Measurements from ENCODE around the gene NDST1.

Gene NDST1

DNA sequence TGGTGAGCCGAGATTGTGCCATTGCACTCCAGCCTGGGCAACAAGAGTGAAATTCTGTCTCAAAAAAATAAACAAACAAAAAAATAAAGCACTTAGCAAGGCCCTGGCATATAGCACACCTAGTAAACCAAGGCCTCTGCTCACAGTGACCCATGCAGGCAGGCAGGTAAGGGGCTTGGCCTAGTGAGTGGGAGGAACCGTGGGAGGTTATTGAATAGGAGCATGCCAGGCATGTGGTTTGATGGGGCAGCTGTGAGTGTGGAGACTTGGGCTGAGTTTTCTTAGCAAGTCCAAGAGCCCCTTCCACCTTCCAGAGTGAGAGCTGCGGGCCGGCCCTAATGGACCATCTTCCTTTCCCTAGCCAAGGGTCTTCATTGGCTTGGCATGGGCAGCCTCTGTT lies 4.5 kb upstream of the NDST1 start:
- Histone ChIP-seq H4K20me1 (ENCODE audit: control insufficient read depth, insufficient read depth, low read depth, low read length) (peaks cover 3% of the 10 kb centered on the region), H3K4me3 (ENCODE audit: low read length) (no peak overlapping the region), H3K4me2 (ENCODE audit: low read length) (no peak overlapping the region), H3K79me2 (ENCODE audit: control insufficient read depth, low read length) (peaks cover 21% of the 10 kb centered on the region), H3K27me3 (ENCODE audit: control insufficient read depth, low read length) (no peaks in the 10 kb centered on the region), H3K27ac (ENCODE audit: low read depth, low read length) (no peak overlapping the region), H3K36me3 (ENCODE audit: control insufficient read depth, low read length) (no peaks in the 10 kb centered on the region), H3K4me1 (ENCODE audit: control insufficient read depth, low read length) (peaks cover 14% of the 10 kb centered on the region), H3K9me3 (ENCODE audit: control insufficient read depth, insufficient read depth, low read length) (no peaks in the 10 kb centered on the region), H3F3A (ENCODE audit: control insufficient read depth, insufficient read depth) (no peaks in the 10 kb centered on the region), H3K9me2 (replicated peaks; ENCODE audit: control insufficient read depth, low read length) (no peaks in the 10 kb centered on the region)
- no peak for TF ChIP-seq EZH2phosphoT487 (IDR thresholded peaks at IDR 0.05; ENCODE audit: borderline replicate concordance, low read length)
- TF ChIP-seq, protein P1, sequence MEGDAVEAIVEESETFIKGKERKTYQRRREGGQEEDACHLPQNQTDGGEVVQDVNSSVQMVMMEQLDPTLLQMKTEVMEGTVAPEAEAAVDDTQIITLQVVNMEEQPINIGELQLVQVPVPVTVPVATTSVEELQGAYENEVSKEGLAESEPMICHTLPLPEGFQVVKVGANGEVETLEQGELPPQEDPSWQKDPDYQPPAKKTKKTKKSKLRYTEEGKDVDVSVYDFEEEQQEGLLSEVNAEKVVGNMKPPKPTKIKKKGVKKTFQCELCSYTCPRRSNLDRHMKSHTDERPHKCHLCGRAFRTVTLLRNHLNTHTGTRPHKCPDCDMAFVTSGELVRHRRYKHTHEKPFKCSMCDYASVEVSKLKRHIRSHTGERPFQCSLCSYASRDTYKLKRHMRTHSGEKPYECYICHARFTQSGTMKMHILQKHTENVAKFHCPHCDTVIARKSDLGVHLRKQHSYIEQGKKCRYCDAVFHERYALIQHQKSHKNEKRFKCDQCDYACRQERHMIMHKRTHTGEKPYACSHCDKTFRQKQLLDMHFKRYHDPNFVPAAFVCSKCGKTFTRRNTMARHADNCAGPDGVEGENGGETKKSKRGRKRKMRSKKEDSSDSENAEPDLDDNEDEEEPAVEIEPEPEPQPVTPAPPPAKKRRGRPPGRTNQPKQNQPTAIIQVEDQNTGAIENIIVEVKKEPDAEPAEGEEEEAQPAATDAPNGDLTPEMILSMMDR (IDR thresholded peaks at IDR 0.05; ENCODE audit: low read depth, low read length, poor library complexity, severe bottlenecking), result no peak

DNA sequence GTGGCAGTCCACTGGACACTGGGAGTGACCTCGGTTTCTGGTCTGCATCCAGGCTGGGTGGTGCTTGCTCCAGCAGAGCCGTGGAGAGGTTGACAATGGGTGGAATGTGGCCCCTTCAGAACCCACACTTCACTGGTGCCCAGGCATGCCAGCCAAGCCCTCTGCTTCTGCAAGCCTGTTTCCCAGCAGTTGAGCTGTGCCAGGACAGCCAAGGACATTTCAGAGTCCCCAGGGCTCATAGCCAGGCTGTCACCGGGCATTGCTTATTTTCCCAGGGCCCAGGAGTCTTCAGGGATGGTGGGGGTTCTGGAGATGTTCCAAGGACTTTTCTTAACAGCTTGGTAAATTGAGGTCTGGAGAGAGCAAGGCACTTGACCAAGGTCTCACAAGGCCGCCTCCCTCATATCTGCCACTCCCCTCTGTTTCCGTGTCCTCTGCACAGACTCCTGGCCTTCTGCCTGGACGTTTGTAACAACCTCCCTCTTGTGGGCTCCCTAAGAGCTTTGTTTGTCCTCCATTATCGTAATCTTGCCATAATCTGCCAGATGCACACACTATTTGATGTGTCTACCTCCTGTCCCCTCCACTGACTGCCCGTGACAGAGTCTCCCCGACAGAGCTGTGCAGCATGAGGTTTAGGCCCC lies 3.8 kb upstream of the NDST1 start:
- Histone ChIP-seq H3F3A (ENCODE audit: control insufficient read depth, insufficient read depth) (no peaks in the 10 kb centered on the region), H3K9me2 (replicated peaks; ENCODE audit: control insufficient read depth, low read length) (no peaks in the 10 kb centered on the region), H3K27me3 (ENCODE audit: control insufficient read depth, low read length) (no peaks in the 10 kb centered on the region), H3K9me3 (ENCODE audit: control insufficient read depth, insufficient read depth, low read length) (no peaks in the 10 kb centered on the region), H3K27ac (ENCODE audit: low read depth, low read length) (no peak overlapping the region), H3K4me3 (ENCODE audit: low read length) (no peak overlapping the region), H3K4me1 (ENCODE audit: control insufficient read depth, low read length) (peaks cover 7% of the 10 kb centered on the region), H4K20me1 (ENCODE audit: control insufficient read depth, insufficient read depth, low read depth, low read length) (peaks cover 3% of the 10 kb centered on the region), H3K79me2 (ENCODE audit: control insufficient read depth, low read length) (peaks cover 21% of the 10 kb centered on the region), H3K4me2 (ENCODE audit: low read length) (no peak overlapping the region), H3K36me3 (ENCODE audit: control insufficient read depth, low read length) (no peaks in the 10 kb centered on the region)
- TF ChIP-seq, protein P1 (IDR thresholded peaks at IDR 0.05; ENCODE audit: low read depth, low read length, poor library complexity, severe bottlenecking), result no peak
- TF ChIP-seq EZH2phosphoT487 (IDR thresholded peaks at IDR 0.05; ENCODE audit: borderline replicate concordance, low read length), result no peak

DNA sequence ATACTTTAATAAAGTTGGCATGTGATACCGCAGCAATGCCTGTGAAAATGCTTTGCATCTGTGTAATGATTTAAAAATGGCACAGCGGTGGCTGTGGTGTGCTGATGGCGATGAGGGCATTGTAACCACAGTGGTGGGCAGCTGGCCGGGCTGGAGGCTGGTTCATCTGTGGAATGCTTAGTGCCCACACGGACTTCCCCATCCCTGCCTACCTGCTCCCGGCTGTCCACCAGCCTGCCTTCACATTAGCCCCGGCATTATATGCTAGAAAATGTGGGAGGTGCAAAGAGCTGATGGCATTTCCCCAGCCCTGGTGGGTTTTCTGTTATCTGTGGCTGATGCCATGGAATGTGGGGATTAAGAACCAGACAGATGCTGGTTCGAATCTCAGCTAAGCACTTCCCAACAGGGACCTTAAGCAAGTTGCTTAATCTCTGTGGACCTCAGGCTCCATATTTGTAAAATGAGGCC lies 2.9 kb upstream of the NDST1 start:
- no peaks in the 10 kb centered on the region for H3K9me2 ChIP-seq (replicated peaks; ENCODE audit: control insufficient read depth, low read length)
- H3F3A ChIP-seq (ENCODE audit: control insufficient read depth, insufficient read depth), result no peaks in the 10 kb centered on the region
- TF ChIP-seq EZH2phosphoT487 (IDR thresholded peaks at IDR 0.05; ENCODE audit: borderline replicate concordance, low read length), result no peak
- TF ChIP-seq, protein P1 (IDR thresholded peaks at IDR 0.05; ENCODE audit: low read depth, low read length, poor library complexity, severe bottlenecking), result no peak
- no peak overlapping the region for H3K27ac ChIP-seq (ENCODE audit: low read depth, low read length)
- H3K27me3 ChIP-seq (ENCODE audit: control insufficient read depth, low read length), result no peaks in the 10 kb centered on the region
- peaks cover 3% of the 10 kb centered on the region for H4K20me1 ChIP-seq (ENCODE audit: control insufficient read depth, insufficient read depth, low read depth, low read length)
- H3K9me3 ChIP-seq (ENCODE audit: control insufficient read depth, insufficient read depth, low read length), result no peaks in the 10 kb centered on the region
- no peak overlapping the region for H3K4me2 ChIP-seq (ENCODE audit: low read length)
- H3K4me1 ChIP-seq (ENCODE audit: control insufficient read depth, low read length), result no peaks in the 10 kb centered on the region
- peaks cover 21% of the 10 kb centered on the region for H3K79me2 ChIP-seq (ENCODE audit: control insufficient read depth, low read length)
- no peak overlapping the region for H3K4me3 ChIP-seq (ENCODE audit: low read length)
- no peaks in the 10 kb centered on the region for H3K36me3 ChIP-seq (ENCODE audit: control insufficient read depth, low read length)
